Measurements from ENCODE around the gene DPCD. TPM values are rescaled to one million over a fixed set of nuclear protein-coding genes. Genes with fewer than 3 reads are reported as not detected.

Gene DPCD
- total and polyA plus RNA-seq, 12 donors, result 12.9 to 46.8 (median 25.6) TPM

DNA sequence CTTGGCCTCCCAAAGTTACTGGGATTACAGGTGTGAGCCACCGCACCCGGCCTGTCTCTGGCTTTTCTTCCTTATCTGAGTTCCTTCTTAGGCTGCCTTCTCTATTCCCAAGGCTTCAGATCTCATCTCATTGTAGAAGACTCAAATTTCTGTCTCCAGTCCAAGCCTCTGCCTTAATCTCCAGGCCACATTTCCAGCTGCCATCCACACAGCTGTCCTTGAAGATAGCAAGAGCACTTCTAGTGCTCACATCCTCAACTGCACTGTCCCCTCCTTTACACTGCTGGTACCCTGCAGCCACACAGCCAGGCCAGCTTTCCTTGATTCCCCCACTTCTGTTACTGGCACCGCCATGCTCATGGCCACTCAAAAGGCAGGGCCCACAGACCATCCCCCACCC is 35.7 kb upstream of the DPCD start:
- Histone ChIP-seq H3K36me3 (peaks cover 0 to 62% (median 23%) of the 10 kb centered on the region in 9 donors), H3K27me3 (no peaks in the 10 kb centered on the region), H3K27ac (no peak overlapping the region), H3K4me1 (peaks cover 0 to 16% (median 6%) of the 10 kb centered on the region in 9 donors), H3K9me3 (no peaks in the 10 kb centered on the region), H3K4me3 (no peak overlapping the region)
- ATAC-seq, result no peak
- TF ChIP-seq, protein P1, sequence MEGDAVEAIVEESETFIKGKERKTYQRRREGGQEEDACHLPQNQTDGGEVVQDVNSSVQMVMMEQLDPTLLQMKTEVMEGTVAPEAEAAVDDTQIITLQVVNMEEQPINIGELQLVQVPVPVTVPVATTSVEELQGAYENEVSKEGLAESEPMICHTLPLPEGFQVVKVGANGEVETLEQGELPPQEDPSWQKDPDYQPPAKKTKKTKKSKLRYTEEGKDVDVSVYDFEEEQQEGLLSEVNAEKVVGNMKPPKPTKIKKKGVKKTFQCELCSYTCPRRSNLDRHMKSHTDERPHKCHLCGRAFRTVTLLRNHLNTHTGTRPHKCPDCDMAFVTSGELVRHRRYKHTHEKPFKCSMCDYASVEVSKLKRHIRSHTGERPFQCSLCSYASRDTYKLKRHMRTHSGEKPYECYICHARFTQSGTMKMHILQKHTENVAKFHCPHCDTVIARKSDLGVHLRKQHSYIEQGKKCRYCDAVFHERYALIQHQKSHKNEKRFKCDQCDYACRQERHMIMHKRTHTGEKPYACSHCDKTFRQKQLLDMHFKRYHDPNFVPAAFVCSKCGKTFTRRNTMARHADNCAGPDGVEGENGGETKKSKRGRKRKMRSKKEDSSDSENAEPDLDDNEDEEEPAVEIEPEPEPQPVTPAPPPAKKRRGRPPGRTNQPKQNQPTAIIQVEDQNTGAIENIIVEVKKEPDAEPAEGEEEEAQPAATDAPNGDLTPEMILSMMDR (IDR thresholded peaks at IDR 0.05), result no peak
- no peak for DNase-seq
- intact Hi-C loops (cut with DNase I), result no loop called here
- 99% methylated on average over 3 of the region's 3 CpGs for WGBS, 2 donors

DNA sequence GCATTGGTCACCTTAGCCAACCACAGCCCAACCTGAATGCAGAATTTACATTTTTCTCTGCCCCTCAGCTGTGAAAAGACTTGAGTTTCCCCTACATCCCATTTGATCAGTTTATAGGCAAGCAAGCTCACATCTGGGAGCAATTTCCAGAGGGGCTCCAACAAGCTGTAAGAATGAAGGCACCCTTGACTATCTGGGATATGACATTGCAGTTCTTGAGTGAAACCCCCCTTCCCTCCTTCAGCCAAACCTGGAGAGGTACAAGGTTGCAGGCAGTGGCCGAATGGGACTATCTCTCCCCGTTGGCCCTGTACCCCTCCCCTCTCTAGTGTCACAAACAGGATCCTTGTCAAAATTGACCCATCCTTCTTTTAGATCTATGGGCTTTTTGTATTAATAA is 30.6 kb upstream of the DPCD start:
- ATAC-seq, result no peak
- no peak overlapping the region for H3K4me3 ChIP-seq

GRCh38 chr10:101558204-101558603 is 29.9 kb upstream of the DPCD start:
- Histone ChIP-seq H3K9me3 (no peaks in the 10 kb centered on the region), H3K4me1 (no peaks in the 10 kb centered on the region), H3K27ac (no peak overlapping the region), H3K27me3 (peaks cover 0 to 6% (median 0%) of the 10 kb centered on the region in 7 donors), H3K36me3 (peaks cover 0 to 32% (median 6%) of the 10 kb centered on the region in 9 donors), H3K4me3 (no peak overlapping the region)
- intact Hi-C loops (cut with DNase I), result no loop called here
- DNase-seq (no peak), ATAC-seq (peak in 2 of 8 donors; percentile 15 to 17)
- 61% methylated on average over 2 of the region's 2 CpGs for WGBS, 2 donors
- TF ChIP-seq, protein P1 (IDR thresholded peaks at IDR 0.05), result no peak

More for the DNA sequence above, 30.6 kb upstream of the DPCD start:
- Histone ChIP-seq H3K4me1 (no peaks in the 10 kb centered on the region), H3K9me3 (no peaks in the 10 kb centered on the region), H3K36me3 (peaks cover 0 to 39% (median 9%) of the 10 kb centered on the region in 9 donors), H3K27ac (no peak overlapping the region), H3K27me3 (no peaks in the 10 kb centered on the region)
- TF ChIP-seq, protein P1 (IDR thresholded peaks at IDR 0.05), result no peak
- no peak for DNase-seq
- intact Hi-C loops (cut with DNase I), result no loop called here
- WGBS, 2 donors, result 82 to 93% methylated on average over 2 of the region's 2 CpGs

DNA sequence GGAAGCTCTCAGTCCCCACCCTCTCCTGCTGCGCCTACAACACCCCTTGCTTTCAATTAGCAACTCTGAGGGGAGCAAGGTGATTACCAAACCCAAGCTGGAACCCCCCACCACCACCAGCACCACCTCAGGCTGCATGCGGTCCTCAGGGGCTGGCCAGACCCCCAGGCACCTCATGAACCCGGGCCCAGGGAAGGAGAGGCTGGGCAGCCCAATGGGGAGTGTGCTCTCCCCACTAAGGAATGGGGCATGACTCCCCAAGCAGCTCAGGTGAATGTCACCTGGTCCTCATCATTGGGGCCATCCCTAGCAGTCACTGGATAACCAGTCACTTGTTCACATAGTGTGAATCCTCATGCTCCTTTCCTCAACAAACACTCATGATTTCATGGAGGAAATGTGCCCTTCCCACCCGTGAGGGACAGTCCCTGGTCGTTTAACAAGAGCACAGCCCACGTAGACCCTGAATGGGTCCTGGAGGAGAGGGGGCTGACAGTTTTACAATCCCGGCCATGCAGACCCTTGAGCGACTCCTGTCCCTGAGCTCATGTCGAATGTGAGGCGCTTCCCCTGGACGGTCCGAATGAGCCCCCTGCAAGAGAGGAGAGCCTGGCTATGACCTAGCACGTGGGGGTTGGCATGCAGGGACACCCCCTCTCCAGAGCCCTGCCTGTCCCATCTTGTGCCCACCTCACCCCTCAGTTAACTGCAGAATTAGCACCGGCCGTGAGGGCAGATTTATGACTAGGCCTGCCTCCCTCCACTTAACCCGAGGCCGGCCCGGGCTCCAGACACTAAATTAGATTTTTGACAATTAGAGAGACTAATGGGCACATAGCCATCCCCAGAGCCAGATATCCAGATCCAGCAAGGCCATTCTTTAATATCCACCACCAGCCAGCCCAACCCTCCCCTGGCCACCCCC is 29.2 kb upstream of the DPCD start:
- 72 to 80% methylated on average over 18 of the region's 18 CpGs for WGBS, 2 donors
- Histone ChIP-seq H3K27me3 (peaks cover 0 to 13% (median 0%) of the 10 kb centered on the region in 7 donors), H3K27ac (no peak overlapping the region), H3K4me3 (no peak overlapping the region), H3K9me3 (no peaks in the 10 kb centered on the region), H3K4me1 (no peaks in the 10 kb centered on the region), H3K36me3 (peaks cover 0 to 25% (median 6%) of the 10 kb centered on the region in 9 donors)
- no peak for DNase-seq
- ATAC-seq, result no peak
- intact Hi-C loops (cut with DNase I), result no loop called here
- TF ChIP-seq, protein P1 (IDR thresholded peaks at IDR 0.05), result no peak

Data from heart right ventricle (tissue), 16 donors.